ENCODE results near the gene BCR.

- no peak for TF ChIP-seq CTCF (IDR thresholded peaks at IDR 0.05; ENCODE audit: insufficient read depth, low read length)
- no peak for TF ChIP-seq GABPA (IDR thresholded peaks at IDR 0.05; ENCODE audit: low read depth)
- TF ChIP-seq POLR2AphosphoS5 (IDR thresholded peaks at IDR 0.05; ENCODE audit: low read depth): no peak; the same call in 1 of the 2 replicates
- TF ChIP-seq REST (IDR thresholded peaks at IDR 0.05; ENCODE audit: insufficient replicate concordance, low read depth): no peak
- no peak for TF ChIP-seq SPI1 (IDR thresholded peaks at IDR 0.05; ENCODE audit: borderline replicate concordance, low read depth)
Measured at GRCh38 chr22:23305922-23306374, 125.6 kb downstream of the BCR start.
